Measurements from ENCODE around the gene CASR.
"Not testable (repeated sequence)": the region's sequence is repeated elsewhere in the genome, so short reads cannot be mapped to it uniquely, and the experiment has no call there.

The CASR gene

GRCh38 chr3:122190525-122190924 lies 7.1 kb downstream of the CASR start:
- peaks cover 5% of the 10 kb centered on the region for H3K36me3 ChIP-seq (ENCODE audit: control insufficient read depth, insufficient read depth, low read length)
- peaks cover 75% of the 10 kb centered on the region for H3K4me1 ChIP-seq
- H3K9me3 ChIP-seq (ENCODE audit: control insufficient read depth, low read length), result no peaks in the 10 kb centered on the region
- no peak for TF ChIP-seq CTCF (IDR thresholded peaks at IDR 0.05)
- H3K4me2 ChIP-seq (ENCODE audit: low read length), result peak overlapping the region; percentile 98
- peak overlapping the region; percentile 99 for H3K27ac ChIP-seq
- H3K27me3 ChIP-seq (ENCODE audit: control insufficient read depth, insufficient read depth, low read length), result no peaks in the 10 kb centered on the region
- peak overlapping the region; percentile 99 for H3K4me3 ChIP-seq (ENCODE audit: low read depth, low read length)
- H3K79me2 ChIP-seq, result peaks cover 70% of the 10 kb centered on the region
- no peak overlapping the region for H3K9ac ChIP-seq
- no peak overlapping the region for H2AFZ ChIP-seq

- peaks cover 30% of the 10 kb centered on the region for H3K4me1 ChIP-seq
- no peaks in the 10 kb centered on the region for H3K27me3 ChIP-seq (ENCODE audit: control insufficient read depth, insufficient read depth, low read length)
- no peak overlapping the region for H2AFZ ChIP-seq
- peak overlapping the region; percentile 57 for H3K4me2 ChIP-seq (ENCODE audit: low read length)
- peaks cover 52% of the 10 kb centered on the region for H3K79me2 ChIP-seq
- no peaks in the 10 kb centered on the region for H3K9me3 ChIP-seq (ENCODE audit: control insufficient read depth, low read length)
- H3K4me3 ChIP-seq (ENCODE audit: low read depth, low read length), result peak overlapping the region; percentile 28
- H3K36me3 ChIP-seq (ENCODE audit: control insufficient read depth, insufficient read depth, low read length), result peaks cover 5% of the 10 kb centered on the region
- peak overlapping the region; percentile 99 for H3K27ac ChIP-seq
- H3K9ac ChIP-seq, result peak overlapping the region; percentile 3
- no peak for TF ChIP-seq CTCF (IDR thresholded peaks at IDR 0.05)
Observed at GRCh38 chr3:122198966-122199365, 15.5 kb downstream of the CASR start.

- H3K27ac ChIP-seq, result peak overlapping the region; percentile 99
- H3K4me2 ChIP-seq (ENCODE audit: low read length), result peak overlapping the region; percentile 57
- no peaks in the 10 kb centered on the region for H3K9me3 ChIP-seq (ENCODE audit: control insufficient read depth, low read length)
- H3K9ac ChIP-seq, result peak overlapping the region; percentile 3
- peak overlapping the region; percentile 28 for H3K4me3 ChIP-seq (ENCODE audit: low read depth, low read length)
- no peaks in the 10 kb centered on the region for H3K27me3 ChIP-seq (ENCODE audit: control insufficient read depth, insufficient read depth, low read length)
- peaks cover 5% of the 10 kb centered on the region for H3K36me3 ChIP-seq (ENCODE audit: control insufficient read depth, insufficient read depth, low read length)
- peaks cover 24% of the 10 kb centered on the region for H3K4me1 ChIP-seq
- H3K79me2 ChIP-seq, result peaks cover 50% of the 10 kb centered on the region
- TF ChIP-seq CTCF (IDR thresholded peaks at IDR 0.05), result no peak
- no peak overlapping the region for H2AFZ ChIP-seq
Observed at GRCh38 chr3:122199552-122199951, 16.1 kb downstream of the CASR start.

- peaks cover 17% of the 10 kb centered on the region for H3K4me1 ChIP-seq
- H3K79me2 ChIP-seq, result peaks cover 47% of the 10 kb centered on the region
- H3K9ac ChIP-seq, result no peak overlapping the region
- no peak for TF ChIP-seq CTCF (IDR thresholded peaks at IDR 0.05)
- no peak overlapping the region for H3K4me3 ChIP-seq (ENCODE audit: low read depth, low read length)
- peaks cover 7% of the 10 kb centered on the region for H3K36me3 ChIP-seq (ENCODE audit: control insufficient read depth, insufficient read depth, low read length)
- H2AFZ ChIP-seq, result no peak overlapping the region
- peak overlapping the region; percentile 58 for H3K4me2 ChIP-seq (ENCODE audit: low read length)
- H3K27ac ChIP-seq, result peak overlapping the region; percentile 99
- H3K27me3 ChIP-seq (ENCODE audit: control insufficient read depth, insufficient read depth, low read length), result no peaks in the 10 kb centered on the region
- H3K9me3 ChIP-seq (ENCODE audit: control insufficient read depth, low read length), result no peaks in the 10 kb centered on the region
Observed at GRCh38 chr3:122200661-122201060, 17.2 kb downstream of the CASR start.

GRCh38 chr3:122201476-122201875 lies 18.0 kb downstream of the CASR start:
- peak overlapping the region; percentile 37 for H3K27ac ChIP-seq
- peaks cover 46% of the 10 kb centered on the region for H3K79me2 ChIP-seq
- not testable (repeated sequence) for H3K9me3 ChIP-seq (ENCODE audit: control insufficient read depth, low read length); H3K36me3 ChIP-seq (ENCODE audit: control insufficient read depth, insufficient read depth, low read length); H3K27me3 ChIP-seq (ENCODE audit: control insufficient read depth, insufficient read depth, low read length); H3K4me3 ChIP-seq (ENCODE audit: low read depth, low read length); H3K4me2 ChIP-seq (ENCODE audit: low read length); H2AFZ ChIP-seq; H3K9ac ChIP-seq
- peaks cover 17% of the 10 kb centered on the region for H3K4me1 ChIP-seq
